HCT116 (cell line): Measurements from ENCODE around the gene HHAT. TPM values are rescaled to one million over a fixed set of nuclear protein-coding genes. Genes with fewer than 3 reads are reported as not detected.

ENCODE experiments used
- ATAC-seq: fragments of 200-7000 bp; cut with Tn5 transposase; 2 replicates; pipeline ENCODE4 v1.9.1; 2020; ENCODE audit warnings: mild to moderate bottlenecking, moderate library complexity
- BruUV-seq: library from RNA; stranded (reverse); fragments of 400-500 nt; replicated peaks from 2 replicates; lab custom pipeline; 2021; lab: Mats Ljungman, UMichigan
- CTCF ChIA-PET: fragments of 300-600 bp; sonication (Branson Sonifier 250); formaldehyde crosslinking; loops from one replicate; lab custom pipeline; 2021; ENCODE audit warnings: antibody characterized with exemption; lab: Charles Lee
- POLR2A ChIA-PET: fragments of 300-600, 350-600 bp; sonication (Branson Sonifier 250); formaldehyde crosslinking; loops from one replicate; lab custom pipeline; 2021; ENCODE audit warnings: antibody characterized with exemption; lab: Charles Lee
- RAD21 ChIA-PET, 2 experiments: fragments of 300-600 bp; sonication (Branson Sonifier 250); formaldehyde crosslinking; loops; one replicate each; lab custom pipeline; 2023; ENCODE audit warnings: low total read pairs in 2 of 2; ENCODE audit not compliant: uncharacterized antibody in 2 of 2, unreplicated experiment in 2 of 2, low non-redundant PET in 1 of 2; lab: Charles Lee
- DNase-seq: peaks from one replicate; pipeline ENCODE4 v3.0.0-alpha.2; 2010; ENCODE audit warnings: low read depth, low spot score
- H2AFZ ChIP-seq: fragments of 200-600 bp; shearing (Covaris generic), sonication (generic); 2 replicates; pipeline ENCODE4 v1.6.1; 2017; ENCODE audit warnings: low read depth, mixed run types, mixed read lengths, antibody characterized with exemption, low read length; ENCODE audit not compliant: poor library complexity, severe bottlenecking
- H3K27ac ChIP-seq: 2 replicates; pipeline ENCODE4 v1.5.1; 2012; ENCODE audit warnings: low read depth, low read length
- H3K27me3 ChIP-seq: fragments of 200-600 bp; sonication (generic); 2 replicates; pipeline ENCODE4 v1.6.1; 2016; ENCODE audit warnings: mixed run types, low read length, mixed read lengths; ENCODE audit not compliant: insufficient read depth
- H3K36me3 ChIP-seq, 2 experiments: fragments of 200-500 bp in 1 of 2; fragments of 200-600 bp in 1 of 2; sonication (Bioruptor generic) in 1 of 2; sonication (generic) in 1 of 2; 2 replicates each; pipeline versions ENCODE4 v1.5.1 to v1.6.1; 2014 to 2016; ENCODE audit warnings: low read length in 2 of 2, inconsistent platforms in 1 of 2, mixed read lengths in 1 of 2, mixed run types in 1 of 2; ENCODE audit not compliant: insufficient read depth in 2 of 2, control insufficient read depth in 1 of 2
- H3K4me1 ChIP-seq, 2 experiments: fragments of 200-600 bp in 1 of 2; sonication (generic) in 1 of 2; 2 replicates each; pipeline versions ENCODE4 v1.5.1 to v1.6.1; 2012 to 2017; ENCODE audit warnings: low read length in 2 of 2, inconsistent platforms in 1 of 2, mild to moderate bottlenecking in 1 of 2, mixed read lengths in 1 of 2, mixed run types in 1 of 2, moderate library complexity in 1 of 2; ENCODE audit not compliant: insufficient read depth in 2 of 2, control insufficient read depth in 1 of 2
- H3K4me2 ChIP-seq: fragments of 200-600 bp; sonication (generic); 2 replicates; pipeline ENCODE4 v1.6.1; 2017; ENCODE audit warnings: mixed run types, low read length, mixed read lengths
- H3K4me3 ChIP-seq, 2 experiments: fragments of 200-600 bp in 1 of 2; sonication (generic) in 1 of 2; replicated peaks in 1 of 2; 2 replicates each; pipeline ENCODE4 v1.5.1; 2011 to 2016; ENCODE audit warnings: low read length in 2 of 2, control low read depth in 1 of 2, low read depth in 1 of 2, mild to moderate bottlenecking in 1 of 2, mixed read lengths in 1 of 2, mixed run types in 1 of 2
- H3K79me2 ChIP-seq: fragments of 200-600 bp; sonication (generic); 2 replicates; pipeline ENCODE4 v1.6.1; 2017; ENCODE audit warnings: mild to moderate bottlenecking, mixed run types, low read length, moderate library complexity, mixed read lengths; ENCODE audit not compliant: insufficient read depth
- H3K9ac ChIP-seq: fragments of 200-600 bp; sonication (generic); 2 replicates; pipeline ENCODE4 v1.6.1; 2016; ENCODE audit warnings: low read length, mixed read lengths
- H3K9me2 ChIP-seq: fragments of 200-600 bp; sonication (generic), shearing (Covaris generic); 2 replicates; pipeline ENCODE4 v1.6.1; 2017; ENCODE audit warnings: mixed run types, mild to moderate bottlenecking, moderate library complexity; ENCODE audit not compliant: insufficient read depth
- H3K9me3 ChIP-seq, 2 experiments: fragments of 200-500 bp in 1 of 2; fragments of 200-600 bp in 1 of 2; sonication (Bioruptor generic) in 1 of 2; sonication (generic) in 1 of 2; 2 replicates each; pipeline ENCODE4 v1.6.1; 2014 to 2017; ENCODE audit warnings: low read length in 2 of 2, mixed read lengths in 2 of 2, inconsistent platforms in 1 of 2, low read depth in 1 of 2, mild to moderate bottlenecking in 1 of 2, mixed run types in 1 of 2, moderate library complexity in 1 of 2; ENCODE audit not compliant: control insufficient read depth in 1 of 2, insufficient read depth in 1 of 2
- H4K20me1 ChIP-seq: fragments of 200-600 bp; sonication (generic), shearing (Covaris generic); 2 replicates; pipeline ENCODE4 v1.6.1; 2017; ENCODE audit warnings: mixed run types, mild to moderate bottlenecking, moderate library complexity; ENCODE audit not compliant: insufficient read depth
- CBX3 ChIP-seq: IDR thresholded peaks from 2 replicates; pipeline ENCODE4 v1.6.1; 2012; ENCODE audit warnings: low read depth
- ELF1 ChIP-seq: IDR thresholded peaks from 2 replicates; pipeline ENCODE4 v1.6.1; 2012; ENCODE audit warnings: low read depth, borderline replicate concordance
- EZH2 ChIP-seq: fragments of 200-600 bp; sonication (generic); IDR thresholded peaks from 2 replicates; pipeline ENCODE4 v1.6.1; 2017; ENCODE audit warnings: antibody characterized with exemption, mixed run types
- FOSL1 ChIP-seq: IDR thresholded peaks from 2 replicates; pipeline ENCODE4 v1.6.1; 2012; ENCODE audit warnings: low read depth
- JUND ChIP-seq: IDR thresholded peaks from 2 replicates; pipeline ENCODE4 v1.6.1; 2012
- RAD21 ChIP-seq: IDR thresholded peaks from 2 replicates; pipeline ENCODE4 v1.6.1; 2012; ENCODE audit warnings: low read depth, mild to moderate bottlenecking
- SIN3A ChIP-seq: IDR thresholded peaks from 2 replicates; pipeline ENCODE4 v1.6.1; 2012; ENCODE audit warnings: low read depth
- SP1 ChIP-seq: IDR thresholded peaks from 2 replicates; pipeline ENCODE4 v1.6.1; 2012; ENCODE audit warnings: low read depth
- ZFX ChIP-seq: fragments of 450-650 bp; IDR thresholded peaks from 2 replicates; pipeline ENCODE4 v1.6.1; 2017
- ZNF274 ChIP-seq: fragments of 200-500 bp; sonication (Bioruptor generic); IDR thresholded peaks from 2 replicates; pipeline ENCODE4 v1.6.1; 2014; ENCODE audit warnings: mild to moderate bottlenecking, low read depth, low read length, inconsistent platforms
- intact Hi-C: fragments of 100-400 bp; cut with micrococcal nuclease; formaldehyde crosslinking; loops from 2 replicates; pipeline ENCODE4 v1.10.0; 2022
- total RNA-seq: library from RNA; stranded (reverse); gene quantifications from one replicate; pipeline ENCODE4 v1.2.1, GENCODE V29; 2021; ENCODE audit not compliant: unreplicated experiment
- TF ChIP-seq, protein P1 (sequence below): IDR thresholded peaks from 2 replicates; pipeline ENCODE4 v1.6.1; 2011; ENCODE audit warnings: mild to moderate bottlenecking, low read length, moderate library complexity; ENCODE audit not compliant: insufficient replicate concordance; ENCODE audit errors: extremely low read depth
- TF ChIP-seq, protein P2 (sequence below): IDR thresholded peaks from 2 replicates; pipeline ENCODE4 v1.6.1; 2012
- TF ChIP-seq, protein P3 (sequence below): IDR thresholded peaks from 2 replicates; pipeline ENCODE4 v1.6.1; 2012; ENCODE audit warnings: low read depth
- TF ChIP-seq, protein P4 (sequence below), 3 experiments: fragments of 200-600 bp in 1 of 3; sonication (generic) in 1 of 3; IDR thresholded peaks in 2 of 3; conservative IDR thresholded peaks in 1 of 3; 2 replicates each; pipeline ENCODE4 v1.5.1; 2012 to 2017; ENCODE audit warnings: low read depth in 2 of 3, low read length in 2 of 3, antibody characterized with exemption in 1 of 3, borderline replicate concordance in 1 of 3, control low read depth in 1 of 3, mild to moderate bottlenecking in 1 of 3, mixed read lengths in 1 of 3, mixed run types in 1 of 3, moderate library complexity in 1 of 3; ENCODE audit not compliant: insufficient read depth in 1 of 3

Gene HHAT
- total RNA-seq, 1 experiment from 2014 or later: 2.7 TPM

DNA sequence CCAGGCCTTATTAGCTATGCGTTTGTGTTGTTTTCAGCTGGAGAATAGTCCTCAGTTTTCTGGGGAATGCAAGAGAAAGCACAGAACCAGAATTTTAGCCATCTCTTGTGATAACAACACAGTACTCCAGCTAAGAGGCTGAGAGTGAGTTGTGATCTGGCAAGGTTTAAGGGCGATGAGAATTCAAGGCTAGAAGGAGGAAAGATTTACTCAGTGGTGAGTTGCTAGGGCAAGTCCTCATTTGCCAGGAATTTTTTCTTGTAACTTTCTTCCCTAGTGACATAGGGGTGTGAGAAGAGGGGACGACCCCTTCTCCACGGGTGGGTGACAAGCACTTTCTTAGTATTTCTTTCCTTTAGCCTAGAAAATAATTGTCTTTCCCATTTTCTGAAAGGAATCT, 53.2 kb downstream of the HHAT start:
- no peak overlapping the region for H3K27ac ChIP-seq
- no peak overlapping the region for H2AFZ ChIP-seq
- TF ChIP-seq SP1 (no peak), CBX3 (no peak), SIN3A (no peak), ZNF274 (no peak), ZFX (no peak), EZH2 (no peak), RAD21 (no peak), ELF1 (no peak), FOSL1 (no peak), JUND (no peak)
- TF ChIP-seq, protein P1, sequence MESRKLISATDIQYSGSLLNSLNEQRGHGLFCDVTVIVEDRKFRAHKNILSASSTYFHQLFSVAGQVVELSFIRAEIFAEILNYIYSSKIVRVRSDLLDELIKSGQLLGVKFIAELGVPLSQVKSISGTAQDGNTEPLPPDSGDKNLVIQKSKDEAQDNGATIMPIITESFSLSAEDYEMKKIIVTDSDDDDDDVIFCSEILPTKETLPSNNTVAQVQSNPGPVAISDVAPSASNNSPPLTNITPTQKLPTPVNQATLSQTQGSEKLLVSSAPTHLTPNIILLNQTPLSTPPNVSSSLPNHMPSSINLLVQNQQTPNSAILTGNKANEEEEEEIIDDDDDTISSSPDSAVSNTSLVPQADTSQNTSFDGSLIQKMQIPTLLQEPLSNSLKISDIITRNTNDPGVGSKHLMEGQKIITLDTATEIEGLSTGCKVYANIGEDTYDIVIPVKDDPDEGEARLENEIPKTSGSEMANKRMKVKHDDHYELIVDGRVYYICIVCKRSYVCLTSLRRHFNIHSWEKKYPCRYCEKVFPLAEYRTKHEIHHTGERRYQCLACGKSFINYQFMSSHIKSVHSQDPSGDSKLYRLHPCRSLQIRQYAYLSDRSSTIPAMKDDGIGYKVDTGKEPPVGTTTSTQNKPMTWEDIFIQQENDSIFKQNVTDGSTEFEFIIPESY: no peak
- TF ChIP-seq, protein P2, sequence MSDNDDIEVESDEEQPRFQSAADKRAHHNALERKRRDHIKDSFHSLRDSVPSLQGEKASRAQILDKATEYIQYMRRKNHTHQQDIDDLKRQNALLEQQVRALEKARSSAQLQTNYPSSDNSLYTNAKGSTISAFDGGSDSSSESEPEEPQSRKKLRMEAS: no peak
- TF ChIP-seq, protein P3, sequence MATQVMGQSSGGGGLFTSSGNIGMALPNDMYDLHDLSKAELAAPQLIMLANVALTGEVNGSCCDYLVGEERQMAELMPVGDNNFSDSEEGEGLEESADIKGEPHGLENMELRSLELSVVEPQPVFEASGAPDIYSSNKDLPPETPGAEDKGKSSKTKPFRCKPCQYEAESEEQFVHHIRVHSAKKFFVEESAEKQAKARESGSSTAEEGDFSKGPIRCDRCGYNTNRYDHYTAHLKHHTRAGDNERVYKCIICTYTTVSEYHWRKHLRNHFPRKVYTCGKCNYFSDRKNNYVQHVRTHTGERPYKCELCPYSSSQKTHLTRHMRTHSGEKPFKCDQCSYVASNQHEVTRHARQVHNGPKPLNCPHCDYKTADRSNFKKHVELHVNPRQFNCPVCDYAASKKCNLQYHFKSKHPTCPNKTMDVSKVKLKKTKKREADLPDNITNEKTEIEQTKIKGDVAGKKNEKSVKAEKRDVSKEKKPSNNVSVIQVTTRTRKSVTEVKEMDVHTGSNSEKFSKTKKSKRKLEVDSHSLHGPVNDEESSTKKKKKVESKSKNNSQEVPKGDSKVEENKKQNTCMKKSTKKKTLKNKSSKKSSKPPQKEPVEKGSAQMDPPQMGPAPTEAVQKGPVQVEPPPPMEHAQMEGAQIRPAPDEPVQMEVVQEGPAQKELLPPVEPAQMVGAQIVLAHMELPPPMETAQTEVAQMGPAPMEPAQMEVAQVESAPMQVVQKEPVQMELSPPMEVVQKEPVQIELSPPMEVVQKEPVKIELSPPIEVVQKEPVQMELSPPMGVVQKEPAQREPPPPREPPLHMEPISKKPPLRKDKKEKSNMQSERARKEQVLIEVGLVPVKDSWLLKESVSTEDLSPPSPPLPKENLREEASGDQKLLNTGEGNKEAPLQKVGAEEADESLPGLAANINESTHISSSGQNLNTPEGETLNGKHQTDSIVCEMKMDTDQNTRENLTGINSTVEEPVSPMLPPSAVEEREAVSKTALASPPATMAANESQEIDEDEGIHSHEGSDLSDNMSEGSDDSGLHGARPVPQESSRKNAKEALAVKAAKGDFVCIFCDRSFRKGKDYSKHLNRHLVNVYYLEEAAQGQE: no peak
- TF ChIP-seq, protein P4, sequence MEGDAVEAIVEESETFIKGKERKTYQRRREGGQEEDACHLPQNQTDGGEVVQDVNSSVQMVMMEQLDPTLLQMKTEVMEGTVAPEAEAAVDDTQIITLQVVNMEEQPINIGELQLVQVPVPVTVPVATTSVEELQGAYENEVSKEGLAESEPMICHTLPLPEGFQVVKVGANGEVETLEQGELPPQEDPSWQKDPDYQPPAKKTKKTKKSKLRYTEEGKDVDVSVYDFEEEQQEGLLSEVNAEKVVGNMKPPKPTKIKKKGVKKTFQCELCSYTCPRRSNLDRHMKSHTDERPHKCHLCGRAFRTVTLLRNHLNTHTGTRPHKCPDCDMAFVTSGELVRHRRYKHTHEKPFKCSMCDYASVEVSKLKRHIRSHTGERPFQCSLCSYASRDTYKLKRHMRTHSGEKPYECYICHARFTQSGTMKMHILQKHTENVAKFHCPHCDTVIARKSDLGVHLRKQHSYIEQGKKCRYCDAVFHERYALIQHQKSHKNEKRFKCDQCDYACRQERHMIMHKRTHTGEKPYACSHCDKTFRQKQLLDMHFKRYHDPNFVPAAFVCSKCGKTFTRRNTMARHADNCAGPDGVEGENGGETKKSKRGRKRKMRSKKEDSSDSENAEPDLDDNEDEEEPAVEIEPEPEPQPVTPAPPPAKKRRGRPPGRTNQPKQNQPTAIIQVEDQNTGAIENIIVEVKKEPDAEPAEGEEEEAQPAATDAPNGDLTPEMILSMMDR (IDR thresholded peaks at IDR 0.05 in 2 of 3, conservative IDR thresholded peaks at IDR 0.05 in 1 of 3; ENCODE audit: borderline replicate concordance in 1 of 3, insufficient read depth in 1 of 3, low read depth in 2 of 3, low read length in 2 of 3): no peak
- no peak overlapping the region for H3K4me2 ChIP-seq
- H3K4me1 ChIP-seq: peaks cover 0 to 9% of the 10 kb centered on the region in 2 experiments; a peak in 2 of 4 replicates
- no peak overlapping the region for H3K9ac ChIP-seq
- H3K4me3 ChIP-seq: no peak overlapping the region
- no peaks in the 10 kb centered on the region for H4K20me1 ChIP-seq
- H3K79me2 ChIP-seq: no peaks in the 10 kb centered on the region
- H3K9me2 ChIP-seq: no peaks in the 10 kb centered on the region
- no peaks in the 10 kb centered on the region for H3K9me3 ChIP-seq
- intact Hi-C loops: no loop called here
- RAD21 ChIA-PET: no interaction called here
- CTCF ChIA-PET: interaction anchor here (0.7 kb wide), 1 partner anchor 21 kb away, joined by 3 read pairs; no protein-coding TSS in a partner anchor
- H3K27me3 ChIP-seq: no peaks in the 10 kb centered on the region
- no peak for ATAC-seq
- BruUV-seq: no TSS peak
- POLR2A ChIA-PET: no interaction called here
- H3K36me3 ChIP-seq: no peaks in the 10 kb centered on the region
- DNase-seq: no peak
